HEK293 (cell line): ENCODE results near the gene SYTL3.

Experiments used
- CTCF ChIA-PET: fragments of 350-600 bp; formaldehyde crosslinking; extraction: SDS; loops from one replicate; lab custom pipeline; 2021; ENCODE audit warnings: antibody characterized with exemption; lab: Yijun Ruan, JAX
- POLR2A ChIA-PET: fragments of 300-600 bp; formaldehyde crosslinking; extraction: SDS; loops from one replicate; lab custom pipeline; 2020; ENCODE audit warnings: antibody characterized with exemption, inconsistent platforms; lab: Yijun Ruan, JAX
- H3K27ac ChIP-seq: fragments of 200-500 bp; sonication (Bioruptor generic); 2 replicates; pipeline ENCODE4 v1.5.1; 2014; ENCODE audit warnings: low read depth, low read length, control low read depth, inconsistent platforms; ENCODE audit errors: extremely low read depth
- H3K36me3 ChIP-seq, 2 experiments: fragments of 200-500 bp in 1 of 2; sonication (Bioruptor generic) in 1 of 2; 1 replicate in 1 of 2; 2 replicates in 1 of 2; pipeline ENCODE4 v1.5.1; 2014 to 2017; ENCODE audit warnings: inconsistent platforms in 2 of 2, low read length in 2 of 2; ENCODE audit not compliant: control insufficient read depth in 2 of 2, insufficient read depth in 1 of 2
- H3K4me1 ChIP-seq: fragments of 200-500 bp; sonication (Bioruptor generic); 2 replicates; pipeline ENCODE4 v1.5.1; 2014; ENCODE audit warnings: mild to moderate bottlenecking, low read length, inconsistent platforms; ENCODE audit not compliant: control insufficient read depth, insufficient read depth
- H3K4me3 ChIP-seq: 2 replicates; pipeline ENCODE4 v1.5.1; 2011; ENCODE audit warnings: low read depth, mild to moderate bottlenecking, control low read depth, low read length, moderate library complexity
- H3K9me3 ChIP-seq: fragments of 200-500 bp; sonication (Bioruptor generic); 2 replicates; pipeline ENCODE4 v1.5.1; 2014; ENCODE audit warnings: low read depth, low read length, inconsistent platforms; ENCODE audit not compliant: control insufficient read depth, insufficient read depth
- HIC1 ChIP-seq: fragments of 450-650 bp; formaldehyde crosslinking; IDR thresholded peaks from 2 replicates; pipeline ENCODE4 v1.5.1; 2016; ENCODE audit warnings: missing biosample characterization, missing genetic modification characterization
- KLF1 ChIP-seq: fragments of 450-650 bp; formaldehyde crosslinking; IDR thresholded peaks from 2 replicates; pipeline ENCODE4 v1.5.1; 2016; ENCODE audit warnings: missing biosample characterization, missing genetic modification characterization
- KLF9 ChIP-seq: fragments of 450-650 bp; formaldehyde crosslinking; IDR thresholded peaks from 2 replicates; pipeline ENCODE4 v1.5.1; 2016; ENCODE audit warnings: missing biosample characterization, missing genetic modification characterization, low read depth
- SCRT1 ChIP-seq: fragments of 450-650 bp; formaldehyde crosslinking; IDR thresholded peaks from 2 replicates; pipeline ENCODE4 v1.5.1; 2016; ENCODE audit warnings: missing biosample characterization, missing genetic modification characterization, borderline replicate concordance
- SP3 ChIP-seq: fragments of 450-650 bp; formaldehyde crosslinking; IDR thresholded peaks from 2 replicates; pipeline ENCODE4 v1.5.1; 2016; ENCODE audit warnings: missing biosample characterization, missing genetic modification characterization
- YY1 ChIP-seq: fragments of 450-650 bp; formaldehyde crosslinking; IDR thresholded peaks from 2 replicates; pipeline ENCODE4 v1.5.1; 2018; ENCODE audit warnings: missing biosample characterization, missing genetic modification characterization
- ZBTB48 ChIP-seq: fragments of 450-650 bp; formaldehyde crosslinking; IDR thresholded peaks from 2 replicates; pipeline ENCODE4 v1.5.1; 2016; ENCODE audit warnings: missing biosample characterization, missing genetic modification characterization
- ZBTB7A ChIP-seq: fragments of 450-650 bp; formaldehyde crosslinking; IDR thresholded peaks from 2 replicates; pipeline ENCODE4 v1.5.1; 2016; ENCODE audit warnings: low read depth, missing biosample characterization, missing genetic modification characterization
- ZFHX2 ChIP-seq: fragments of 450-650 bp; formaldehyde crosslinking; conservative IDR thresholded peaks from 2 replicates; pipeline ENCODE4 v1.5.1; 2016; ENCODE audit warnings: missing biosample characterization, missing genetic modification characterization
- ZNF114 ChIP-seq: fragments of 450-650 bp; formaldehyde crosslinking; IDR thresholded peaks from 2 replicates; pipeline ENCODE4 v1.5.0; 2017; ENCODE audit warnings: missing biosample characterization, missing genetic modification characterization
- ZNF16 ChIP-seq: fragments of 450-650 bp; formaldehyde crosslinking; IDR thresholded peaks from 2 replicates; pipeline ENCODE4 v1.5.1; 2016; ENCODE audit warnings: low read depth, missing biosample characterization, missing genetic modification characterization
- ZNF175 ChIP-seq: fragments of 450-650 bp; formaldehyde crosslinking; IDR thresholded peaks from 2 replicates; pipeline ENCODE4 v1.5.1; 2016; ENCODE audit warnings: missing biosample characterization, missing genetic modification characterization
- ZNF221 ChIP-seq: fragments of 450-650 bp; formaldehyde crosslinking; IDR thresholded peaks from 2 replicates; pipeline ENCODE4 v1.5.1; 2017; ENCODE audit warnings: missing biosample characterization, missing genetic modification characterization, borderline replicate concordance
- ZNF26 ChIP-seq: fragments of 450-650 bp; formaldehyde crosslinking; IDR thresholded peaks from 2 replicates; pipeline ENCODE4 v1.5.1; 2016; ENCODE audit warnings: missing biosample characterization, missing genetic modification characterization
- ZNF404 ChIP-seq: fragments of 450-650 bp; formaldehyde crosslinking; IDR thresholded peaks from 2 replicates; pipeline ENCODE4 v1.5.1; 2017; ENCODE audit warnings: missing biosample characterization, missing genetic modification characterization
- ZNF514 ChIP-seq: fragments of 450-650 bp; formaldehyde crosslinking; IDR thresholded peaks from 2 replicates; pipeline ENCODE4 v1.5.1; 2016; ENCODE audit warnings: missing biosample characterization, missing genetic modification characterization
- ZNF580 ChIP-seq: fragments of 450-650 bp; formaldehyde crosslinking; IDR thresholded peaks from 2 replicates; pipeline ENCODE4 v1.5.1; 2016; ENCODE audit warnings: missing biosample characterization, missing genetic modification characterization
- ZNF600 ChIP-seq: fragments of 450-650 bp; formaldehyde crosslinking; IDR thresholded peaks from 2 replicates; pipeline ENCODE4 v1.5.1; 2016; ENCODE audit warnings: missing biosample characterization, missing genetic modification characterization
- ZNF623 ChIP-seq: fragments of 450-650 bp; formaldehyde crosslinking; IDR thresholded peaks from 2 replicates; pipeline ENCODE4 v1.5.1; 2016; ENCODE audit warnings: missing biosample characterization, missing genetic modification characterization
- ZNF658 ChIP-seq: fragments of 450-650 bp; formaldehyde crosslinking; IDR thresholded peaks from 2 replicates; pipeline ENCODE4; 2016; ENCODE audit warnings: missing biosample characterization, missing genetic modification characterization

SYTL3 gene

GRCh38 chr6:158639056-158639455 lies 10.8 kb upstream of the SYTL3 start:
- POLR2A ChIA-PET = no interaction called here
- CTCF ChIA-PET = interaction anchor here (0.5 to 2.6 kb wide), 6 partner anchors 10 to 422 kb away, joined by 3 to 9 read pairs (median 4); no protein-coding TSS in a partner anchor

GRCh38 chr6:158640519-158640918 lies 9.3 kb upstream of the SYTL3 start:
- Histone ChIP-seq H3K27ac (no peak overlapping the region), H3K9me3 (no peaks in the 10 kb centered on the region), H3K36me3 (peaks cover 1 to 41% of the 10 kb centered on the region in 2 experiments; a peak in 2 of 3 replicates), H3K4me1 (peaks cover 14% of the 10 kb centered on the region), H3K4me3 (no peak overlapping the region)
- POLR2A ChIA-PET = interaction anchor here (0.6 kb wide), 1 partner anchor 474 kb away, joined by 3 read pairs; no protein-coding TSS in a partner anchor
- CTCF ChIA-PET = interaction anchor here (1.2 to 2.2 kb wide), 2 partner anchors 35 to 419 kb away, joined by 4 to 5 read pairs; no protein-coding TSS in a partner anchor
- TF ChIP-seq ZNF404 (tag by site-specific recombination) = no peak
- TF ChIP-seq ZNF16 (tag by site-specific recombination) = no peak
- TF ChIP-seq KLF1 (tag by site-specific recombination) = 0 out of 2 replicates have a peak, but pooled peaks have one; percentile 29
- 0 out of 2 replicates have a peak, but pooled peaks have one; percentile 4 for TF ChIP-seq ZFHX2 (tag by site-specific recombination)
- no peak for TF ChIP-seq ZNF623 (tag by site-specific recombination)
- no peak for TF ChIP-seq ZNF175 (tag by site-specific recombination)
- TF ChIP-seq ZBTB48 = 0 out of 2 replicates have a peak, but pooled peaks have one; percentile 36
- no peak for TF ChIP-seq ZBTB7A (tag by site-specific recombination)
- TF ChIP-seq ZNF221 (tag by site-specific recombination) = no peak
- TF ChIP-seq ZNF26 = no peak
- no peak for TF ChIP-seq ZNF114 (tag by site-specific recombination)
- peak; percentile 35; the same call in 1 of the 2 replicates for TF ChIP-seq KLF9 (tag by site-specific recombination)
- no peak for TF ChIP-seq SCRT1
- no peak for TF ChIP-seq ZNF514
- peak; percentile 55; the same call in 1 of the 2 replicates for TF ChIP-seq ZNF600 (tag by site-specific recombination)
- TF ChIP-seq ZNF658 (tag by site-specific recombination) = no peak
- no peak for TF ChIP-seq HIC1 (tag by site-specific recombination)
- no peak for TF ChIP-seq ZNF580
- no peak for TF ChIP-seq SP3 (tag by site-specific recombination)

More at GRCh38 chr6:158639056-158639455, 10.8 kb upstream of the SYTL3 start:
- Histone ChIP-seq H3K4me3 (no peak overlapping the region), H3K36me3 (peaks cover 5 to 47% of the 10 kb centered on the region in 2 experiments; a peak in 2 of 3 replicates), H3K9me3 (no peaks in the 10 kb centered on the region)
- no peak for TF ChIP-seq YY1 (tag by site-specific recombination)
- TF ChIP-seq, all 188 proteins: peak for 0
- H3K27ac ChIP-seq = no peak overlapping the region
- peaks cover 9% of the 10 kb centered on the region for H3K4me1 ChIP-seq
